ENCODE measurements around the gene CTXND2.
"Not testable (repeated sequence)": the region's sequence is repeated elsewhere in the genome, so short reads cannot be mapped to it uniquely, and the experiment has no call there.

CTXND2 gene

GRCh38 chr1:150893336-150893913, 6.5 kb downstream of the CTXND2 start:
- DNase-seq, result no peak

GRCh38 chr1:150895618-150896017, 8.7 kb downstream of the CTXND2 start:
- peak; percentile 9 for DNase-seq

- not testable (repeated sequence) for DNase-seq
Observed at GRCh38 chr1:150899795-150900194, 12.9 kb downstream of the CTXND2 start.

GRCh38 chr1:150902346-150902745, 15.4 kb downstream of the CTXND2 start:
- DNase-seq, result no peak

GRCh38 chr1:150902751-150903150, 15.8 kb downstream of the CTXND2 start:
- DNase-seq, result no peak

- DNase-seq, result no peak
Observed at GRCh38 chr1:150905301-150905700, 18.4 kb downstream of the CTXND2 start.

- DNase-seq, result no peak
Observed at GRCh38 chr1:150906329-150906728, 19.4 kb downstream of the CTXND2 start.

GRCh38 chr1:150906813-150907212, 19.9 kb downstream of the CTXND2 start:
- no peak for DNase-seq

GRCh38 chr1:150909585-150910180, 22.7 kb downstream of the CTXND2 start:
- DNase-seq, result no peak

- DNase-seq, result no peak
Observed at GRCh38 chr1:150912623-150913022, 25.7 kb downstream of the CTXND2 start.

GRCh38 chr1:150917387-150917786, 30.5 kb downstream of the CTXND2 start:
- no peak for DNase-seq

GRCh38 chr1:150922519-150922975, 35.6 kb downstream of the CTXND2 start:
- peak; percentile 86 for DNase-seq

- peak; percentile 61 for DNase-seq
Observed at GRCh38 chr1:150925080-150925479, 38.1 kb downstream of the CTXND2 start.

- peak; percentile 99 for DNase-seq
Observed at GRCh38 chr1:150926097-150926741, 39.3 kb downstream of the CTXND2 start, which contains the start of gene SETDB1. SETDB1 (plus strand) TSS chr1:150926363; CDS start chr1:150927715, 1,352 bp downstream.

- no peak for DNase-seq
Observed at GRCh38 chr1:150927624-150928023, 40.7 kb downstream of the CTXND2 start.

- no peak for DNase-seq
Observed at GRCh38 chr1:150928286-150928685, 41.4 kb downstream of the CTXND2 start.

- not testable (repeated sequence) for DNase-seq
Observed at GRCh38 chr1:150928775-150929174, 41.8 kb downstream of the CTXND2 start.

- no peak for DNase-seq
Observed at GRCh38 chr1:150931773-150932172, 44.8 kb downstream of the CTXND2 start.

GRCh38 chr1:150944856-150945255, 57.9 kb downstream of the CTXND2 start:
- DNase-seq, result no peak

GRCh38 chr1:150954708-150955107, 67.8 kb downstream of the CTXND2 start:
- DNase-seq, result no peak

- no peak for DNase-seq
Observed at GRCh38 chr1:150955280-150955679, 68.3 kb downstream of the CTXND2 start.

- no peak for DNase-seq
Observed at GRCh38 chr1:150957666-150958065, 70.7 kb downstream of the CTXND2 start.

GRCh38 chr1:150960646-150961045, 73.7 kb downstream of the CTXND2 start:
- DNase-seq, result no peak

- DNase-seq, result no peak
Observed at GRCh38 chr1:150961756-150962155, 74.8 kb downstream of the CTXND2 start.
